ENCODE data around the gene TRIM64.
"Not testable (repeated sequence)": the region's sequence is repeated elsewhere in the genome, so short reads cannot be mapped to it uniquely, and the experiment has no call there.

- not testable (repeated sequence) for TF ChIP-seq CTCF (IDR thresholded peaks at IDR 0.05); EZH2 (IDR thresholded peaks at IDR 0.05; ENCODE audit: borderline replicate concordance, insufficient read depth, low read depth, low read length, poor library complexity, severe bottlenecking)
These were observed at the start of gene TRIM64 for GRCh38 chr11:89965737-89966136.
